HuH-7.5 (cell line): ENCODE results near the gene PRRG2.

Source experiments
- DNase-seq: peaks from one replicate; pipeline ENCODE4 v3.0.0; 2011; ENCODE audit warnings: low spot score

The PRRG2 gene

DNA sequence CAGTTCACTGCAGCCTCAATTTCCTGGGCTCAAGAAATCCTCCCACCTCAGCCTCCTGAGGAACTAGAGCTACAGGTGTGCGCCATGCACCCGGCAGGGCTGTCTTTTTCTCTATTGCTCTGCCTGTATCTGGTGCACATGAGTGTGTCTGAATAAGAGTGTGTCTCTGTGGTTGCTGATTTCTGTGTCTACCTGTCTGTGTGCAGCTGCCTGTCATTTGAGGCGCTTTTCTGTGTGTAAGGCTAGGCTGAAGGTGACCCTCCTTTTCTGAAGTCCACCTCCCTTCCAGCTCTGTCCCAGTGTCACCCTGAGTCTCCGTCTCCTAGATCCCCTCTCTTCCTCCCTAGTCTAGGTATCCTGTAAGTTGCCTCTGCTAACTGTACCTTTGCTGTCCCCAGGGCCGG, 8.4 kb downstream of the PRRG2 start:
- DNase-seq: no peak

DNA sequence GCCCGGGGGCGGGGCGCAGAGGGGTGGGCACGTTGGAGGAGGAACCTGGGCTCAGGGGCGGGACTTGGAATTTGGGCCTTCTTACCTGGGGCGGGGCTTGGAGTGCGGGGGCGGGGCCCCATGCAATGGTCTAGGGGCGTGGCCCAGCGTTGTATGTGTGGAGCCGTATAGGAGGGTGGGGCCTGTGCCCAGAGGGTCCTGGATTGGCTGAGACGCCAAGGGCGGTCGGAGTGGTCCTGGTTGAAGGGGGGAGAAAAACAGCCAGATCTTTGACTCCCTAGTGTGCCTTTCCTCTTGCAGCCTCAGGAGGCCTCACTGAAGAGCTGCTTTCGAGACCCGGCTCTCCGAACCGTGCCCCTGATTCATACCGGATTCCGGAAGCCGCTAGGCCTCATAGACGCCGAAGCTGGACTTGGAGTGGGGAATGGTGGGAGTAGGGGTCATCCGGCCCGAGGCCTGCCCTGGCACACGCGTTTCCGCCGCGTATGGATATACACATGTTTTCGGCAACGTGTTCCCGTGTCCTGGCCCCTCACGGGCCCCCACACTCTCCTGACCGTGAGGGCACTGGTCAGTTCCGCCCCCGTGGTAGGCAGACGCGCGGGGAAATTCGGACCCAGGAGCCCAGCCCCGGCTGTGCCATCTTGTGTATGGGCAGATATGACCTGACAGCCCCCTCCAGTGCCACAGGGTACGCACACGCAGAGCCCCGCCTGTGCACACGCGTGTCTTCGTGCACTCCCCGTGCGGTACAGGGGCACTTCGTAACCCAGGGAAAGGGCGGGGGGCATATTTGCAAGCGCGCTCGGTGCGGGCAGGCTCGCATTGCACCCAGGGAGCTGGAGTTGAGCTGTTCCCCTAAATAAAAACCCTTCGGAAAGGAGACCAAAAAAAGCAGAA, 9.2 kb downstream of the PRRG2 start:
- peak; percentile 98 for DNase-seq

DNA sequence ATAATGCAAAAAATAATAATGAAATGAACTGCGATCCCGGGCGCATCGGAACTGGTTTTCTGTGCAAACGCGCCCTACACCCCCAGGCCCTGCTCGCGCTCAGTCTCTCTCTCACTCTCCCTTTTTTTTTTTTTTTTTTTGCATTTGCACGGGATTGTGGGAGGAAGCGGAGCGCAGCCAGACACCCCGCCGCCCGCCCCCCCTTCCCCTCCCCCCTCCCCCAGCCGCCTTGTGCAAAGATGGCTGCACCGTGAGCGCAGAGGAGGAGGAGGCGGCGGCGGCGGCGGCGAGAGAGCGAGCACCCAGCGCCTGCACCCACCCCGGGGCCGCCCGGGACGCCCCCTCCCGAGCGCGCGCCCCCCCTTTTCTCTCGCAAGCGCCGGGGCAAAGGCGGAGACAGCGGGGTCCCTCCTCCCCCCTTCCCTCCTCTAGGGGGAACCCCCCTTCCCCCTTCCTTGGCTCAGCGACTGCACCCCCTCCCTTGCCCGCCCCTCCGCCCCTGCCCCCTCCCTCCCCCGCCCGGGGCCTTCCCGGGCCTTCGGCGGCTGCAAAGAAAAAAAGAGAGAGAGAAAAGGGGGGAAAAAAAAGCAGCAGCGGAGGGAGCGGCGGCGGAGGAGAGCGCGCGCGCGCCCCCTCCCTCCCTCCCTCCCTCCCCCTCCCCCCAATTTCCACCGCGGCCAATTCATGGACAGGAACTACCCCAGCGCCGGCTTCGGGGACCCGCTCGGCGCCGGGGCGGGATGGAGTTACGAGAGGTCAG, 10.0 kb downstream of the PRRG2 start, which contains the start of gene PRR12:
Gene PRR12 (plus strand): TSS at position 212 of the 760 bp plus-strand sequence. CDS start 473 bp downstream, at position 685.
- DNase-seq: peak; percentile 92

DNA sequence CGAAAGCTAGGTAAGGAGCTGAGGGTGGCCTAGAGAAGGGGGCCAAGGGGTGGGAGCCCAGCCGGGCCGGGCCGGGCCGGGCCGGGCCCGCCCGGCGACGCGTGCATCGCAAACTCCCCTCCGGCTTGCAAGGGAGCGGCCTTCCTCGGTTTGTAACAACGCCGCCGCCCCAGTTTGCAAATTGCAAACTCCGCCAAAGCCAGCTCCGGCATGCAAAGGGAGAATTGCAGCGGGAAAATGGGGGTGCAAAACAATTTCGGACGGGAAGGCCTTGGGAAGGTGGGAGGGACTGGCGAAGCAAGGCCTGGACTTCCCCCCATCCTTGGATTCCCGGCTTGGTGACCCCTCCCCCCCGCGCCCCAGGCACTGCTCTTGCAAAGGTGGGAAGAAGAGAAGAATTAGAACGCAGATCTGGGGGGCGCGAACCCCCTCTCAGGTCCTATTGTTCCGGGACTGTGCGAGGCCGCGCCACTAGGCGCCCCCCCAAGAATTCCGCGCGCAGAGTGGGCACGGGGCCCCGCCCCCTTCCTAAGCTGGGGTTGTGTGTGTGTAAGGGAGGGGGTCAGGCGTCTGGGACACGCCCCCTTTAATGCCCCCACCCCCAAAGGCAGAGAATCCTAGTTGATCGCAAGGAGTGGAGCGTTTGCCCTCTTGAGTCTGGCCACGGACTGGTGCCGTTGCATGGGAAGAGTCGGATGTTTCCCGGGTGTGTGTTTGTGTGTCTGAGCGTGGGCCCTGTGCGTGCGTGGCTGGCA, 10.8 kb downstream of the PRRG2 start:
- DNase-seq: no peak

DNA sequence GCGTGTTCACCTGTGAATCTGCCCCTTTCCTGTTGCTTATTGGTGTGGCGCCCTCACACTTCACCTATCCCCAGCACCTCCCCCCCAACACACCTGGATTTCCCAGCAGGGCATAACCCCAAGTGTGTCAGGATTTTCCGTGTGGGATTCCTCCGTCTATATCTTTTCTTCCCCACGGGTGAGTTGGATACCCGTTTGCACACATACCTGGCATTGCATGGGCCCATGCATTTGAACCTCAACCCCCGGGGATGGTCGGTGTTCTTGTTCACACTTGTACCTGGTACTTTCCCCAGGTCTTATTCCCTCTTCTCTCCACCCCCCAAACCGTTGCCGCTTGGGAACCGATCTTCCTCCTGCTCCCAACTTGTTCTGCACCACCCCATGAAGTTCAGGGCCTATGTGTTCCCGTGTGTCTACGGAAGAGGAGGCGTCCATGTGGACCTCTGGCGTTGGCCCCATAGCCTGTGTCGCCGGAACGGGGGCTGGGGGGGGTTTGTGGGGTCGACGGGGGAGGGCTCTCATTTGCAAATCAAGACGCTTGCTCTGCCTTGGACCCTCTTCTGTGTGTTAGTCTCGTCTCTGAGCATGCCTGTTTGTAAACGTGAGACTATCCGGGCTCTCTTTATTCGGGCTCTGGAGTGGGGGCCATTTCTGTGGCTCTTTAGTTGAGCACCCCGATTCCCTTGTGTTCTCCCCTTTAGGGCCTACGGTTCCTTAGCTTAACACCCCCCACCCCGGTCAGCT, 11.5 kb downstream of the PRRG2 start:
- DNase-seq: no peak

DNA sequence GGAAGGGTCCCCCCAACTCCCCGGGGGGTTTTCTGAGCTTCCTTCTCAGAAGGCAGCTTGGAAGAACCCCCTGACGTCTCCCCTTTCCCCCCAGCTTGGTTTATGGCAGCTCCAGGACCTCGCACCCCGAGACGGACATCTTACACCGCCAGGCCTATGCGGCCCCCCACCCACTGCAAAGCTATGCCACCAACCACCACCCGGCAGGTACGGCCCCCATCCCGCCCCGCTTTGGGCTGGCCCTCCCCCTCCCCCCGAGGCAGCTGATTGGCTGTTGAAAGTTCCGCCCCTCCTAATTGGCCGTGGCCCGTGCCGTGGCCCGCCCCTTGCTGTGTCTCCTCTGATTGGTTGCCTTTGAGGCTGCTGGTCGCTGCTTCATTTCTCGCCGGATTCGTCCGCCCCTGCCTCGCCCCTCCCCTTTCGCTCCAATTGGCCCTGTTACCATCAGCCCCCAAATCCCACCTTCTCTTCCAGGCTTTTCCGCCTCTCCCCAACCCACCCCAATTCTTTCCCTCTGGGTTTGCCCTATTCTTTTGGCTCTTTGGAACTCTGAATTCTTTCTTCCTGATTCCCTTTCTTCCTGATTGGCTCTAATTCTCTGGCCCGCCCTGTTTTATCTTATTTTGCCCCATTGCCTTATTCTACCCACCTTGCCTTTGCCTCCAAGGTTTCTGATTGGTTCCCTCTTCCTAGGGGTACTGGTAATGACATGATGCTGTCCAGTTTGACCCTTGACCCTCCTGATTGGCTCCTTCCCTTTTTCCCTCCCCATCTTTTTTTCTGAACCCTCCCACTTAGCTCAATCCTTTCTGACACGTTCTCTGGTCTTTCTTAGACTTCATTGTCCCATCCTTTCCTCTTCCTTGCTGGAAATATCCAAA, 12.4 kb downstream of the PRRG2 start:
- peak; percentile 84 for DNase-seq

DNA sequence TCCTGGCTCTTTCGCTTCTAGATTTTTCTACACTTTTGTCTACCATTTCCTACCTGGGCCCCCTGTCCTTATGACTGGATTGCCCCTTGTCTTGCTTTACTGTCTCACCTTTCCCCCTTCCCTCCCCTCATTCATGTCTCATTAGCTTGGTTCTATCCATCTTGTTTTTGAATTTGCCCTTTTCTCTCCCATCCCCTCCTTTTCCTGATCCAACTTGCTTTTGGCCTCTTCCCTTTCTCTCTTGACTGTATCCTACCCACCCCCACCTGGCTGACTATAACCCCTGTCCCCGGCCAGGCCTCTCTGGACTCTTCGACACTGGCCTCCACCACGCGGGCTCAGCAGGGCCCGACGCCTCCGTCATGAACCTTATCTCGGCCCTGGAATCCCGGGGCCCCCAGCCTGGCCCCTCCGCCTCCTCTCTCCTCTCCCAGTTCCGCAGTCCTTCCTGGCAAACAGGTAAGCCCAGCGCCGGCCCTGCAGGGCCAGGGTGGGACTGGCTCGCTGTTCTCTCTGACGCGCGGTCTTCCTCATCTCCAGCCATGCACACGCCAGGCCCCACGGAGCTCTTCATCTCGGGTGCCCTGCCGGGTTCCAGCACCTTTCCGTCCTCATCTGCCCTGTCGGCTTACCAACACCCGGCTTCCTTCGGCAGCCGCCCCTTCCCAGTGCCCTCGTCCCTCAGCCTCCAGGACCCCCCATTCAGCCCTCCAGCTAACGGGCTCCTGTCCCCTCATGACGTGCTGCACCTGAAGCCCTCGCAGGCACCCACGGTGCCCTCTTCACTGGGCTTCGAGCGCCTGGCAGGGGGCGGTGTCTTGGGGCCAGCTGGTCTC, 13.3 kb downstream of the PRRG2 start:
- DNase-seq: no peak

DNA sequence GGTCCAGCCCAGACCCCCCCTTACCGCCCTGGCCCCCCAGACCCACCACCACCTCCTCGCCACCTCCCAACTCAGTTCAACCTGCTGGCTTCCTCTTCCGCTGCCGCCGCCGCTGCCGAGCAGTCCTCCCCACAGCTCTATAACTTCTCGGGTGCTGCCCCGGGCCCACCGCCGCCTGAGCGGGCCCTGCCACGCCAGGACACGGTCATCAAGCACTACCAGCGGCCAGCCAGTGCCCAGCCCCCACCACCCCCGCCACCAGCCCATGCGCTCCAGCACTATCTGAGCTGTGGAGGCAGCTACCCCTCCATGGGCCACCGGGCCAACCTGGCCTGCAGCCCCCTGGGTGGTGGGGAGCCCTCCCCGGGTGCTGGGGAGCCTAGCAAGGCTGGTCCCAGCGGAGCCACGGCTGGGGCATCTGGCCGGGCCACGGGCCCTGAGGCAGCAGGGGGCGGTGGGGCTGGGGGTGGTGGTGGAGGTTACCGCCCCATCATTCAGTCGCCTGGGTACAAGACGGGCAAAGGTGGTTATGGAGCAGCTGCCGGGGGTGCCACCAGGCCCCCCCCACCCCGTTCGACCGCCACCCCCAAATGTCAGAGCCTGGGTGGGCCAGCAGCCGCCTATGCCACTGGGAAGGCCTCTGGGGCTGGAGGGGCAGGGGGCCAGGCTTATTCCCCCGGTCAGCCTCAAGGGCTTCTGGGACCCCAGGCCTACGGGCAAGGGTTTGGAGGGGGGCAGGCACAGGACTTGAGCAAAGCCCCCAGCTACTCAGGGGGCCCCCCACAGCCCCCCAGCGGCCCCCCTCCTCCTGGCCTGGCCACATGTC, 14.1 kb downstream of the PRRG2 start:
- no peak for DNase-seq

DNA sequence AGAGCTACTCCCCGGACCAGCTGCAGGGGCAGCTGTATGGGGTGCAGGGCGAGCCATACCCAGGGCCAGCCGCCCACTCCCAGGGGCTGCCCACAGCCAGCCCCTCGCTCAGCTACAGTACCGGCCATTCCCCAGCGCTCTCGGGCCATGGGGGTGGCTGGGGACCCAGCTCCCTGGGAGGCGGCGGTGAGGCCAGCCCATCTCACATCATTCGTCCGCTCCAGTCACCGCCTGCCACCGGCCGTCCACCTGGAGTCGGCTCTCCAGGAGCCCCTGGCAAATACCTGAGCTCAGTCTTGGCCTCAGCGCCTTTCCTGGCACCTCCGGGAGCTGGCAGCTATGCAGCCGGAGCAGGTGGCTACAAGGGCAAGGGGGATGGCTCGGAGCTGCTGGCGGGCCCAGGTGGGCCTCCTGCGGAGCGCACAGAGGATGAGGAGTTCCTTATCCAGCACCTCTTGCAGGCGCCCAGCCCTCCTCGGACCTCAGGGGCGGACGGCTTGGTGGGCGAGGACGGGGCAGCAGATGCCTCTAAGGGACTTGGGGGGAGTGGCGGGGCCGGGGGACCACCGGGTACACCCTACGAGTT, 14.8 kb downstream of the PRRG2 start:
- no peak for DNase-seq

DNA sequence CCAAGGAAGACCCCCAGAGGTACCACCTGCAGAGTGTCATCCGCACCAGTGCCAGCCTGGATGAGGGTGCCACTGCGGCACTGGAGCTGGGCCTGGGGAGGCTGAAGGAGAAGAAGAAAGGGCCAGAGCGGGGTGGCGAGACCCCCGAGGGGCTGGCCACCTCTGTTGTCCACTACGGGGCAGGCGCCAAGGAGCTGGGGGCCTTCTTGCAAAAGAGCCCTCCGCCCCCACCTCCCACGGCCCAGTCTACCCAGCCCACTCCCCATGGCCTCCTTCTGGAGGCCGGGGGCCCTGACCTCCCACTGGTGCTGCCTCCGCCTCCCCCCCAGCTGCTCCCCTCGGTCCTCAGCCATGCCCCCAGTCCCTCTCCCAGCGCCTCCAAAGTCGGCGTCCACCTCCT, 15.3 kb downstream of the PRRG2 start:
- no peak for DNase-seq

DNA sequence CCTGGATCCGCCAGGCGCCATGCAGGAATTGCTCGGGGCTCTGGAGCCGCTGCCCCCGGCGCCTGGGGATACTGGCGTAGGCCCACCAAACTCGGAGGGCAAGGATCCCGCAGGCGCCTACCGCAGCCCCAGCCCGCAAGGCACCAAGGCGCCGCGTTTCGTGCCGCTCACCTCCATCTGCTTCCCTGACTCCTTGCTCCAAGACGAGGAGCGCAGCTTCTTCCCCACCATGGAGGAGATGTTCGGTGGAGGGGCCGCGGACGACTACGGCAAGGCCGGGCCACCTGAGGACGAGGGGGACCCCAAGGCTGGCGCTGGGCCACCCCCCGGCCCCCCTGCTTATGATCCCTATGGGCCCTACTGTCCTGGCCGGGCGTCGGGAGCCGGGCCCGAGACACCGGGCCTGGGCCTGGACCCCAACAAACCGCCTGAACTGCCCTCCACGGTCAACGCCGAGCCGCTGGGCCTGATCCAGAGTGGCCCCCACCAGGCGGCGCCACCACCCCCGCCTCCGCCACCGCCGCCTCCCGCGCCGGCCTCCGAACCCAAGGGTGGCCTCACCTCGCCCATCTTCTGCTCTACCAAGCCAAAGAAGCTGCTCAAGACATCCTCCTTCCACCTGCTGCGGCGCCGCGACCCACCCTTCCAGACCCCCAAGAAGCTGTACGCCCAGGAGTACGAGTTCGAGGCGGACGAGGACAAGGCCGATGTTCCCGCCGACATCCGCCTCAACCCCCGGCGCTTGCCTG, 16.0 kb downstream of the PRRG2 start:
- DNase-seq: no peak

DNA sequence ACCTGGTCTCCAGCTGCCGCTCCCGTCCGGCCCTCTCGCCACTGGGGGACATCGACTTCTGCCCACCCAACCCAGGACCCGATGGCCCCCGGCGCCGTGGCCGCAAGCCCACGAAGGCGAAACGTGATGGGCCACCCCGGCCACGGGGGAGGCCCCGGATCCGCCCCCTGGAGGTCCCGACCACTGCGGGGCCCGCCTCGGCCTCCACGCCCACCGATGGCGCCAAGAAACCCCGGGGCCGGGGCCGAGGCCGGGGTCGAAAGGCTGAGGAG, 16.5 kb downstream of the PRRG2 start:
- DNase-seq: no peak

DNA sequence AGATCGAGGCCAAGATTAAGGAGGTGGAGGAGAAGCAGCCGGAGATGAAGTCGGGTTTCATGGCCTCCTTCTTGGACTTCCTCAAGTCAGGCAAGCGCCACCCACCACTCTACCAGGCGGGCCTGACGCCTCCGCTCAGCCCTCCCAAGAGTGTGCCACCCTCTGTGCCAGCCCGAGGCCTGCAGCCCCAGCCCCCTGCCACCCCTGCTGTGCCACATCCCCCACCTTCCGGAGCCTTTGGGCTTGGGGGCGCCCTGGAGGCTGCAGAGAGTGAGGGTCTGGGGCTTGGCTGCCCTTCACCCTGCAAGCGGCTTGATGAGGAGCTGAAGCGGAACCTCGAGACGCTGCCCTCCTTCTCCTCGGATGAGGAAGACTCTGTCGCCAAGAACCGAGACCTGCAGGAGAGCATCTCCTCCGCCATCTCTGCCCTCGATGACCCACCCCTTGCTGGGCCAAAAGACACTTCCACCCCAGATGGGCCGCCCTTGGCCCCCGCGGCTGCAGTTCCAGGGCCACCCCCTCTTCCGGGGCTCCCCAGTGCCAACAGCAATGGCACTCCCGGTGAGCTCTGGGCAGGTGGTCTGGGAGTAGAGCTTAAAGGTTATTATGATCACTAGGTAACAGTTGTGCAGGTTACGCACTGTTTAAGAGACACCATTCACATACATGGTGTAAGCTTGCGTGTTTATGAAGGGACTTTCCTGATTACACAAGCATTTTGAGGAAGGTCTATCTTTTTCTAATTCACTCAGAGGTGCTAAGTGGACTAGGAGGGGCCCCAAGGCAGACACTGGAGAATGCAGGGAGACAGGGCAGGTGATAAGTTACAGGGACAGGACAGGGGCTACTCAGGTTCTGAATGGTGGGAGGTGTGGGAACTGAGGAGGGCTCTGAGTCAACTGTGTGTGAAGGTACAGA, 18.5 kb downstream of the PRRG2 start:
- peak; percentile 20 for DNase-seq

DNA sequence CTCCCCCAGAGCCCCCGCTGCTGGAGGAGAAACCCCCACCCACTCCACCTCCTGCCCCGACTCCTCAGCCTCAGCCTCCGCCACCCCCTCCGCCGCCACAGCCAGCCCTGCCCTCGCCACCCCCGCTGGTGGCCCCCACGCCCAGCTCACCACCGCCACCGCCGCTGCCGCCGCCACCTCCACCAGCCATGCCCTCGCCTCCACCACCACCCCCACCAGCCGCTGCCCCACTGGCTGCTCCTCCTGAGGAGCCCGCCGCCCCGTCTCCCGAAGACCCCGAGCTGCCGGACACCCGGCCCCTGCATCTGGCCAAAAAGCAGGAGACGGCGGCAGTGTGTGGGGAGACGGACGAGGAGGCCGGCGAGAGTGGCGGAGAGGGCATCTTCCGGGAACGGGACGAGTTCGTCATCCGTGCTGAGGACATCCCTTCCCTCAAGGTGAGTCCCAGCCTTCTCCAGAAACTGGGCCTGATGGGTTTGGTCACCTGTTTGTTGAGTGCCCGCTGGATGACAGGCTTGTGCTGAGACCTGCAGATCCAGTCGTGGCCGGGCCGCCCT, 20.4 kb downstream of the PRRG2 start:
- DNase-seq: no peak

DNA sequence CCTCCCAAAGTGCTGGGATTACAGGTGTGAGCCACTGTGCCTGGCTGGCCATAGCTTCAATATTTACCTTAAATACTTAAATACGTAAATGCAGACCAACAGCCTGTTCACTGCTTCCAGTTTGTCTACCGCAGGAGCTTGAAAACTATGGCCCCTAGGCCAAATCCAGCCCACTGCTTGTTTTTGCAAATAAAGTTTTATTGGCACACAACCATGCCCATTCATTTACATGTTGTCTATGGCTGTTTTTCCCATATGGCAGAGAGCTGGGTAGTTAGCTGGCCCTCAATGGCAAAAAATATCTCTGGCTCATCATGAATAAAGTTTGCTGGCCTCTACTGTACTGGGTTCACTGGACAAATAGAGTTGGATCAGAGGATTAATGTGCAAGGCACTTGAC, 21.7 kb downstream of the PRRG2 start:
- DNase-seq: no peak

DNA sequence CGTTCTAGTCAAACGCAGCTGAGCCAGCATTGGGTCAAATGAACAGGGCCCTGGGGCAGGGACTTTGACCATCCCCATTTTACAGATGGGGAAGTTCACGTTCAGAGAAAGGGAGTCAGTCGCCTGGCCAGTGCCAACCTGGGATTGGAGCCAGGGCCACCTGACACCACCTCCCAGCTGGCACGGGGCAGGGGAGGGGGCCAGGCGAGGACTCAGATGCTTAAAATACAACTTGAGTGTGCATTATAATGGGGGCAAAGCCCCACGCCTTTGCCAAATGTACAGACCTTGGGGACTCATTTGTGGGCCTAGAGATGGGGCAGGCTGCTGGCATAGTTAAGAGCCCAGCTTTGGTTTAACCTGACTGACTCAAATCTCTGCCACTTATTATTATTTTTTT, 24.5 kb downstream of the PRRG2 start:
- no peak for DNase-seq
